ENCODE data around the gene IDH1.
A peak's percentile ranks its signal among the peaks of the same experiment; 100 is the strongest.

The IDH1 gene

DNA sequence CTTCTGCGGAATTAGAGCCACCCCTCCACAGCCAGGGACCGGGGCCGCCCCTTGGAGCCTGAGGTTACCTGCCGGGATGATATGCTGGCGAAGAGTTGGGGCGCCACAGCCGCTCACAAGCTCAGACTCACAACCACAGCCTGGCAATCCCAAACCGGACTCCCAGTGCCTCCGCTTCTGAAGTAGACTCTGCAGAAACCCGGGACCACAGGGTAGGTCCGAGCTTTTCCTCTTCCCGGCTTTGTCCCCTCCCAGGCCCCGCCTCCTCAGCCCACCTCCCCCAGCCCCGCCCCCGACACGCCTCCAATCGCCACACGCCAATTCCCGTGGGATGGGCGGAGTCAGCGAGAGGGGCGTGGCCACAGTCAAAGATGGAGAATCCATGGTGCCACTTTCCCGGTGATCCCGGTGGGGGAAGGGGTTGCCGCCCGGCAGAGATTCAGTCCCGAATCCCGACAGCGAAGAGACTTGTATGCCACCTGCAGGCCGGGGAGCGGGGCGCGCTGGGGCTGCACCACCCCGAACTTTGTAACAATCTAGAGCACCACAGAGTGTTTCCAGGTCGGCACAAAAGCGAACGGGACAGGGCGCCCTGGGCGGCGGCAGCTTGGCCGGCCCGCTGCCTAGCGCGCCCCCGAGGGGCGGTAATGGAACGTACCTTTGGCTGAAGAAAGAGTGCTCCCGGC, at the start of gene IDH1:
IDH1 (minus strand) TSS at position 201 of the 686 bp plus-strand sequence. CDS start 3,520 bp downstream, outside the sequence.
- Histone ChIP-seq H3K36me3 (peaks cover 29% of the 10 kb centered on the region), H4K20me1 (peaks cover 11% of the 10 kb centered on the region), H3K9me3 (no peaks in the 10 kb centered on the region), H3K4me1 (peaks cover 50% of the 10 kb centered on the region), H3K9ac (peak within 1 kb of the TSS; percentile 79), H3K27ac (peak within 1 kb of the TSS; percentile 40), H3K4me2 (peak within 1 kb of the TSS; percentile 80), H3K27me3 (no peaks in the 10 kb centered on the region), H3K4me3 (peak within 1 kb of the TSS; percentile 94)
- no peak for TF ChIP-seq Cebpa-rat (IDR thresholded peaks at IDR 0.05)

- no peak overlapping the region for H3K4me2 ChIP-seq
- no peaks in the 10 kb centered on the region for H3K9me3 ChIP-seq
- H3K27ac ChIP-seq, result no peak overlapping the region
- H3K4me1 ChIP-seq, result no peaks in the 10 kb centered on the region
- no peaks in the 10 kb centered on the region for H3K27me3 ChIP-seq
- H4K20me1 ChIP-seq, result no peaks in the 10 kb centered on the region
- H3K4me3 ChIP-seq, result no peak overlapping the region
- no peak for TF ChIP-seq Cebpa-rat (IDR thresholded peaks at IDR 0.05)
- H3K9ac ChIP-seq, result no peak overlapping the region
- peaks cover 89% of the 10 kb centered on the region for H3K36me3 ChIP-seq
Observed at GRCh38 chr2:208304157-208304556, 49.3 kb upstream of the IDH1 start.

DNA sequence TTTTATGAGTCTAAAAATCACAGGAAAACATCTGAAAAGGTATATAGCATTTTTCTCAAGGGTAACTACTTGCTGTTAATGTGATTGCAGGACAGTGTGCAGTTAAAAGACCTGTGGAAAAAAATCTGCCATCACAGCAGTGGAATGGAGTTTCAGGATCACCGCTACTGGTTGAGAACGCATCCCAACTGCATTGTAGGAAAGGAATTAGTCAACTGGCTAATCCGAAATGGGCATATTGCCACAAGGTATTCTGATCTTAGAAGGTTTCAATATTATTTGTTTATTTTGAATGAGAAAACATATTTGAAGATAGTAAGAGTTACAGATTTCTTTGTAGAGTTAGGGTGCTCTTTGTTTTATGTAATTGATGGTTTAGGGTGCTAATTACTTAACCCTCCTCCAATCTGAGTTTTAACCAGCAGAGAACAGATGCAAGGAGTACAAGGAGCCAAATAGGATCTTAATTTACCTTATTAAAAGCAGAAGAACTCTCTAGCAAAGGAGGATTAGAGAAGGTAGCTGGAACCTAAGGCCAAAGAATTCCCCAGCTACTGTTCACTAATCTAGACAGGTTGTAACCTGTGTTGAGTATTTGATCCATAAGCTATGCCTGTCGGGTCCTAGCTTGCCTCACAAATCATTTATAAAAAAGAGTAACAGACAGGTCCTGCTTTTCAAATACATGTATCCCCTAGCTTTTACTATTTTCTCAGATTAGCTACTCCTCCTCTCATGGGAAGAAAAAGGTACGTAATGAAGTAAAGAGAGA, 46.2 kb upstream of the IDH1 start:
- H3K4me1 ChIP-seq, result no peaks in the 10 kb centered on the region
- no peak for TF ChIP-seq Cebpa-rat (IDR thresholded peaks at IDR 0.05)
- H3K4me3 ChIP-seq, result no peak overlapping the region
- no peak overlapping the region for H3K9ac ChIP-seq
- H3K27ac ChIP-seq, result no peak overlapping the region
- no peak overlapping the region for H3K4me2 ChIP-seq
- H3K27me3 ChIP-seq, result no peaks in the 10 kb centered on the region
- peaks cover 20% of the 10 kb centered on the region for H4K20me1 ChIP-seq
- no peaks in the 10 kb centered on the region for H3K9me3 ChIP-seq
- peaks cover 79% of the 10 kb centered on the region for H3K36me3 ChIP-seq

DNA sequence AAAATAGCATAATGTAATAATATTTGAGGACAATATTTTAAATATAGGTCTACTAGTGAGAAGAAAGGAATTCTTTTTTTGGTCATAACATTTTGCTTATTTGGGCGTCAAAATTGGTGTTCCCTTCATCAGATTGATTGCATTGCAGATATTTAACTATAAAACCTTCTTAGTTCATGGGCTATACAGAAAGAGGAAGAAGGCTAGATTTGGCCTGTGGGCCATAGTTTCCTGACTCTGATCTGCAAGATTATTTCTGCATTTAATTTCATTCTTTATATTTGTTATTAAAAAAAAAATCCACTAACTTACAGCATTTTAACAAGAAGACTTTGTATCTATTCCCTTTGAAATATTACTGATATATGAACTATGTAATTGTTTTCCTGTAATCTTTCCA, 43.1 kb upstream of the IDH1 start:
- Histone ChIP-seq H3K9me3 (no peaks in the 10 kb centered on the region), H3K4me3 (no peak overlapping the region), H3K4me1 (no peaks in the 10 kb centered on the region), H3K9ac (no peak overlapping the region), H3K27me3 (no peaks in the 10 kb centered on the region), H4K20me1 (peaks cover 48% of the 10 kb centered on the region), H3K4me2 (no peak overlapping the region), H3K36me3 (peaks cover 86% of the 10 kb centered on the region), H3K27ac (no peak overlapping the region)
- TF ChIP-seq Cebpa-rat (IDR thresholded peaks at IDR 0.05), result no peak

DNA sequence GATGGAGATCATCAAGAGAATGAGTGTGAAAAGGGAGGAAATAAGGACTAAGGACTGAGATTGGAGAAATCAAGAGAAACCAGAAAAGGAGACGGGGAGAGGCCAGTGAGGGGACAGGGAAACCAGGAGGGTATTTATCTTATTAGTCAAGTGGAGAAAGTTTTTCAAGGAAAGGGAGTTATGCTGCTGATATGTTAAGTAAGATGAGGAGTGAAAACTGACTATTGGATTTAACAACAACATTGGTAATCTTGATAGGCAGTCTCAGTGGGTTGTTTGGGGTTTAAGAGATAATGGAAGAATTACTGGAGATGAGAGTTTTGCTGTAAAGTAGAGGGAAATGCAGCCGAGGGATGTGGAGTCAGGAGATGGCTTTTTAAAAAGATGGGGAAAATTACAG, 41.7 kb upstream of the IDH1 start:
- Histone ChIP-seq H3K4me1 (no peaks in the 10 kb centered on the region), H3K9me3 (0 out of 2 replicates have a peak, but pooled peaks cover 2% of the 10 kb centered on the region), H3K27me3 (no peaks in the 10 kb centered on the region), H3K9ac (no peak overlapping the region), H3K27ac (no peak overlapping the region), H3K4me3 (no peak overlapping the region), H3K4me2 (no peak overlapping the region), H4K20me1 (peaks cover 60% of the 10 kb centered on the region), H3K36me3 (peaks cover 83% of the 10 kb centered on the region)
- TF ChIP-seq Cebpa-rat (IDR thresholded peaks at IDR 0.05), result no peak

- Histone ChIP-seq H3K27ac (no peak overlapping the region), H3K27me3 (no peaks in the 10 kb centered on the region), H3K4me3 (no peak overlapping the region), H4K20me1 (peaks cover 64% of the 10 kb centered on the region), H3K4me1 (no peaks in the 10 kb centered on the region), H3K9me3 (peaks cover 9% of the 10 kb centered on the region; the same call in 1 of the 2 replicates), H3K9ac (no peak overlapping the region), H3K36me3 (peaks cover 83% of the 10 kb centered on the region), H3K4me2 (no peak overlapping the region)
- no peak for TF ChIP-seq Cebpa-rat (IDR thresholded peaks at IDR 0.05)
Observed at GRCh38 chr2:208295834-208296233, 41.0 kb upstream of the IDH1 start.

DNA sequence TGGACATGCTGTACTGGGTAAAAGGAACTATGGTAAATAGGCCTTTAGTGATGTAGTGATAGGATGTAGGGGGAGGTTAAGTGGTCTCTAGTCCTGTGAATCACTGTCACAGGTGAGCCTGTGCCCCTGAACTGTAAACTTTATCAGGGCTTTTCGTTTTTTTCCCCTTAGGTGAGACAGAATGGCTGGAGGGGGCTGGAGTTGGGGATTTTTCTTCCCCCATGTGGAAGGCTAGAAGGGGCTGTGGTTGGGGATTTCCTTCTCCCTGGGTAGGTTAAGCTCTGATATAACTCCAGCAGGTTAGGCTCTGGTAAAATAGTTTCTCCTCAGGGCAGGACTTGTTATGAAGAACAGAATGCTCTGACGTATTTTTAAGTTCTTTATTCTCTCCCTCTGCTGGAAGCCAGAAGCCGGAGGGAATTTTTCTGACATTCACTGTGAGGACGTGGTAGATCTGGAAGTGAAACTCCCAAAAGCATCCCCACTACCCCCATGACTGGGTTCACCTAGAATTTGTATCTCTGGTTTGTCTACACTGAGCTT, 39.7 kb upstream of the IDH1 start:
- H3K27ac ChIP-seq, result no peak overlapping the region
- H3K4me1 ChIP-seq, result no peaks in the 10 kb centered on the region
- no peak for TF ChIP-seq Cebpa-rat (IDR thresholded peaks at IDR 0.05)
- H3K36me3 ChIP-seq, result peaks cover 83% of the 10 kb centered on the region
- no peak overlapping the region for H3K9ac ChIP-seq
- no peak overlapping the region for H3K4me2 ChIP-seq
- H3K27me3 ChIP-seq, result no peaks in the 10 kb centered on the region
- H3K9me3 ChIP-seq, result peaks cover 22% of the 10 kb centered on the region
- H4K20me1 ChIP-seq, result peaks cover 64% of the 10 kb centered on the region
- no peak overlapping the region for H3K4me3 ChIP-seq

- Histone ChIP-seq H3K27me3 (no peaks in the 10 kb centered on the region), H3K27ac (no peak overlapping the region), H3K9ac (no peak overlapping the region), H3K36me3 (peaks cover 96% of the 10 kb centered on the region), H3K9me3 (peaks cover 21% of the 10 kb centered on the region), H3K4me1 (peaks cover 10% of the 10 kb centered on the region), H4K20me1 (peaks cover 54% of the 10 kb centered on the region; the same call in 1 of the 2 replicates), H3K4me2 (0 out of 2 replicates have a peak overlapping the region, but pooled peaks have one; percentile 21), H3K4me3 (no peak overlapping the region)
- no peak for TF ChIP-seq Cebpa-rat (IDR thresholded peaks at IDR 0.05)
Observed at GRCh38 chr2:208285853-208286252, 31.0 kb upstream of the IDH1 start.

DNA sequence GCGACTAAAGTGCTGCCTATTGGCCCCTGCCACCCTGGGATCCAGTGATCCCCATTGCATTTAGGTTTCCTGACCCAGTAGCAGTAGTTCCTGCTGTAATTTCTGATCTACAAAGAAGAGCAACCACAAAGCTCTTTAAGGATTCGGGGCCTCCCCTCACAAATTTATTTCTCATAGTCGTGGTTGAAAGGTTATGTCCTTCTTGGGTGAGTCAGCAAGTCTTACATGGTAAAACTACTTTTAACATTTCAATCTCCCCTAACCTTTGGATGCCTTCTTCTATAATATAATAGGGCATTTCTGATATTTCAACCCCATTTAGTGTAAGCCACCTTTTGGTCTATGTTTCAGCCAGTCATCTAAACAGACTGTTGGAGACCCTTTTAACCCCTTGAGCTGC, 26.1 kb upstream of the IDH1 start:
- Histone ChIP-seq H3K9me3 (peaks cover 18% of the 10 kb centered on the region), H3K4me1 (peaks cover 8% of the 10 kb centered on the region), H4K20me1 (peaks cover 84% of the 10 kb centered on the region; the same call in 1 of the 2 replicates), H3K27ac (no peak overlapping the region), H3K4me2 (no peak overlapping the region), H3K9ac (no peak overlapping the region), H3K27me3 (no peaks in the 10 kb centered on the region), H3K36me3 (peaks cover 97% of the 10 kb centered on the region), H3K4me3 (no peak overlapping the region)
- no peak for TF ChIP-seq Cebpa-rat (IDR thresholded peaks at IDR 0.05)

- no peak overlapping the region for H3K4me2 ChIP-seq
- H3K9ac ChIP-seq, result no peak overlapping the region
- H3K4me1 ChIP-seq, result peaks cover under 1% of the 10 kb centered on the region; the same call in 1 of the 2 replicates
- no peaks in the 10 kb centered on the region for H3K27me3 ChIP-seq
- peaks cover 18% of the 10 kb centered on the region for H3K9me3 ChIP-seq
- H3K4me3 ChIP-seq, result no peak overlapping the region
- no peak for TF ChIP-seq Cebpa-rat (IDR thresholded peaks at IDR 0.05)
- no peak overlapping the region for H3K27ac ChIP-seq
- H3K36me3 ChIP-seq, result peaks cover 98% of the 10 kb centered on the region
- H4K20me1 ChIP-seq, result peaks cover 84% of the 10 kb centered on the region; the same call in 1 of the 2 replicates
Observed at GRCh38 chr2:208280234-208280633, 25.4 kb upstream of the IDH1 start.

Measured in BLaER1 (cell line).